Astrocyte (in vitro differentiated cells and primary cell): ENCODE measurements around the gene AFF3.

Source experiments
- CTCF ChIP-seq: IDR thresholded peaks from 2 replicates; pipeline ENCODE4 v1.5.1; 2011; ENCODE audit warnings: low read depth, mild to moderate bottlenecking, inconsistent platforms, low read length, moderate library complexity; ENCODE audit not compliant: insufficient read depth
- EZH2 ChIP-seq: IDR thresholded peaks from 2 replicates; pipeline ENCODE4 v1.6.1; 2012; ENCODE audit warnings: mild to moderate bottlenecking, low read length, inconsistent platforms; ENCODE audit not compliant: insufficient read depth

- TF ChIP-seq CTCF: peak; percentile 26
- no peak for TF ChIP-seq EZH2
Measured at GRCh38 chr2:100029460-100029859, 112.9 kb downstream of the AFF3 start.
